GM12875 (cell line): ENCODE data around the gene SHROOM1.

Experiments
- H3K4me3 ChIP-seq: one replicate; pipeline ENCODE4 v1.5.1; 2011; ENCODE audit warnings: low read depth, low read length, control low read depth
- TF ChIP-seq, protein P1 (sequence below): IDR thresholded peaks from 2 replicates; pipeline ENCODE4 v1.5.1; 2011; ENCODE audit warnings: low read depth, mild to moderate bottlenecking, control low read depth, inconsistent platforms, low read length, moderate library complexity, borderline replicate concordance; ENCODE audit not compliant: insufficient read depth

Gene SHROOM1

DNA sequence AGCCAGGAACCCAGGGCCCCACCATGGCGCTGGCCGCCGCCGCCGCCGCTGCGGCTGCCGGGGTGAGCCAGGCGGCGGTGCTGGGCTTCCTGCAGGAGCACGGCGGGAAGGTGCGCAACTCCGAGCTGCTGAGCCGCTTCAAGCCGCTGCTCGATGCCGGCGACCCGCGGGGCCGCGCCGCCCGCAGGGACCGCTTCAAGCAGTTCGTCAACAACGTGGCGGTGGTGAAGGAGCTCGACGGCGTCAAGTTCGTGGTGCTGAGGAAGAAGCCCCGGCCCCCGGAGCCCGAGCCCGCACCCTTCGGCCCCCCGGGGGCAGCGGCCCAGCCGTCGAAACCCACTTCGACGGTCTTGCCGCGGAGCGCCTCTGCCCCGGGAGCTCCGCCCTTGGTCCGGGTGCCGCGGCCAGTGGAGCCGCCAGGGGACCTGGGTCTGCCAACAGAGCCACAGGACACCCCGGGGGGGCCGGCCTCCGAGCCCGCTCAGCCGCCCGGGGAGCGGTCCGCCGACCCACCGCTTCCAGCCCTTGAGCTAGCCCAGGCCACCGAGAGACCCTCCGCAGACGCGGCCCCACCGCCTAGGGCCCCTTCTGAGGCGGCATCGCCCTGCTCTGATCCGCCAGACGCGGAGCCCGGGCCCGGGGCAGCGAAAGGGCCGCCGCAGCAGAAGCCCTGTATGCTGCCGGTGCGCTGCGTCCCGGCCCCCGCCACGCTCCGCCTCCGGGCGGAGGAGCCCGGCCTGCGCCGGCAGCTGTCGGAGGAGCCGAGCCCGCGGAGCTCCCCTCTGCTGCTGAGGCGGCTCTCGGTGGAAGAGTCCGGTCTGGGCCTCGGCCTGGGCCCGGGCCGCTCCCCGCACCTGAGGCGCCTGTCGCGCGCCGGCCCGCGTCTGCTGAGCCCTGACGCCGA is 16.6 kb downstream of the SHROOM1 start:
- H3K4me3 ChIP-seq: peak overlapping the region; percentile 43
- TF ChIP-seq, protein P1, sequence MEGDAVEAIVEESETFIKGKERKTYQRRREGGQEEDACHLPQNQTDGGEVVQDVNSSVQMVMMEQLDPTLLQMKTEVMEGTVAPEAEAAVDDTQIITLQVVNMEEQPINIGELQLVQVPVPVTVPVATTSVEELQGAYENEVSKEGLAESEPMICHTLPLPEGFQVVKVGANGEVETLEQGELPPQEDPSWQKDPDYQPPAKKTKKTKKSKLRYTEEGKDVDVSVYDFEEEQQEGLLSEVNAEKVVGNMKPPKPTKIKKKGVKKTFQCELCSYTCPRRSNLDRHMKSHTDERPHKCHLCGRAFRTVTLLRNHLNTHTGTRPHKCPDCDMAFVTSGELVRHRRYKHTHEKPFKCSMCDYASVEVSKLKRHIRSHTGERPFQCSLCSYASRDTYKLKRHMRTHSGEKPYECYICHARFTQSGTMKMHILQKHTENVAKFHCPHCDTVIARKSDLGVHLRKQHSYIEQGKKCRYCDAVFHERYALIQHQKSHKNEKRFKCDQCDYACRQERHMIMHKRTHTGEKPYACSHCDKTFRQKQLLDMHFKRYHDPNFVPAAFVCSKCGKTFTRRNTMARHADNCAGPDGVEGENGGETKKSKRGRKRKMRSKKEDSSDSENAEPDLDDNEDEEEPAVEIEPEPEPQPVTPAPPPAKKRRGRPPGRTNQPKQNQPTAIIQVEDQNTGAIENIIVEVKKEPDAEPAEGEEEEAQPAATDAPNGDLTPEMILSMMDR: no peak

DNA sequence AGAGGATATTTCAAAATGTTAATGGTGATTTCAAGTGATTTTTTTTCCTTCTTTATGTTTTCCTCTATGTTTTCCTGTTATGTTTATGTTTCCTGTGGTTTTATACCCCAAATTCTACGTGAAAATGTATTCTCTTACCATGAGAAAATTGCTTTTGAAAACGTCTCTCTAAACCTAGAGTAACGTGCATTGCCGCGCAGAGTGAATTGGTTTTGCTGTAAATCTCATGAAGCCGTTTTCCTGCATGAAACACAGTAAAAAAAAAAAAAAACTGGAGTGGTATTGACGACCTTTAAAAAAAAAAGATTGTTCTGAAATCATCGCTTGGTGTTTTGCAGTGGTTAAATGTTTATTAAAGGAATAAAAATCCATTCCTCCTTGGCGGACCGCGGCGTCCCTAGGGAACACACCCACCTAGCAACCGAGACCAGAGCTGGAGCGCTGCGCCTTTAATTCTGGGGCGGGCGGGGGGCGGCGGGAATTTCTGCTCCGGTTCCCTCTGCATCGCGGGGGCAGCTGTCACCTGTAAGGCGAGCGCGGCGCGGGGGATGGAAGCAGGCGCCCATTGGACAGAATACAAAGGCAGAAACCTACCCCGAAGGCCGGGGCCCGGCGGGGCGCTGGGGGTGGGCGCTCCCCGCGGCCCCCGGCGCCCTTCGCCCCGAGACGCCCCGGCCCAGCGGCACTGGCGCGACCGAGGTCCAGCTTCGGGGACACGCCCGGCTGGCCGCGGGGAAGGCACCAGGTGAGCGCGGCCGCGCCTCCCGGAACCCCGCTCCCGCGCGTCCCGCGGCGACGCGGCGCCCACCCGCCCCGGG is 17.5 kb downstream of the SHROOM1 start, which contains the start of gene SOWAHA:
TSS of gene SOWAHA (plus strand) at position 522 of the 818 bp plus-strand sequence. CDS start 320 bp downstream, outside the sequence.
- TF ChIP-seq, protein P1: no peak
- peak within 1 kb of the TSS; percentile 43 for H3K4me3 ChIP-seq

DNA sequence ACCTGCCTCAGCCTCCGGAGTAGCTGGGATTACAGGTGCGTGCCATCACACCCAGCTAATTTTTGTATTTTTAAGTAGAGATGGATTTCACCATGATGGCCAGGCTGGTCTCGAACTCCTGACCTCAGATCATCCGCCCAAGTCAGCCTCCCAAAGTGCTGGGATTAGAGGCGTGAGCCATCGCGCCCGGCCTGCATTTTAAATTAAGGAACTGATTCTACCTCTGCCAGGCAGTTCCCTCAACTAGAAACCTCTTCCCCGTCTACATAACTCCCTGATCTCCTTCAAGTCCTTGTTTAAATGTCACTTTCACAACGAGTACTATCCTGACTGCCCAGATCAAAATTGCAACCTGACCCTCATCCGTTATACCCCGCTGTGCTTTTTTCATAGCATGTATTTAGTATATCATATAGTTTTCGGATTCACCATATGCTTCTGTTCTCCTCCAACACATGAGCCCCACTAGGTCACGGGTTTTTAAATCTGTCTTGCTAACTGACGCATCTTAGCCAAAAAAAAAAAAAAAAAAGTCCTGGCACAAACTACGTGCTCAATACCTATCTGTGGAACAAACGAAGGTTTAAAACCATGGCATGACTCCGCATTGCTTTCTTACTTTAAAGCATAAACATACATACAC is 18.2 kb downstream of the SHROOM1 start:
- TF ChIP-seq, protein P1: no peak
- H3K4me3 ChIP-seq: no peak overlapping the region

DNA sequence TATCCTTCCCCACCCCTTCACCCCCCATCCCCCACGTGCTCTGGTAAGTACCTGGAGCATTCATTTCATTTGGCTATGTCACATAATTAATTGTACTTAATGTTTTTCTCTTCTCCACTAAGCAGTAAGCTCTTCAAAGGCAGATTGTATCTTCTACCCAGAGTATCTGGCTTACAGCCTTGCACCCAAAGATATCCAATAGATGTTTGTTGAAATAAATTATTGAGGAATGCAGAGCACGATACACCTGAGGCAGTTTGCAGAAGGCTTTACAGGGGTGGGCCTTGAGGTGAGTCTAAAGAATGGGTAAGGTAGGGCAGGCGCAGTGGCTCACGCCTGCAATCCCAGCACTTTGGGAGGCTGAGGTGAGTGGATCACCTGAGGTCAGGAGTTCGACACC is 19.8 kb downstream of the SHROOM1 start:
- no peak overlapping the region for H3K4me3 ChIP-seq
- TF ChIP-seq, protein P1: no peak

DNA sequence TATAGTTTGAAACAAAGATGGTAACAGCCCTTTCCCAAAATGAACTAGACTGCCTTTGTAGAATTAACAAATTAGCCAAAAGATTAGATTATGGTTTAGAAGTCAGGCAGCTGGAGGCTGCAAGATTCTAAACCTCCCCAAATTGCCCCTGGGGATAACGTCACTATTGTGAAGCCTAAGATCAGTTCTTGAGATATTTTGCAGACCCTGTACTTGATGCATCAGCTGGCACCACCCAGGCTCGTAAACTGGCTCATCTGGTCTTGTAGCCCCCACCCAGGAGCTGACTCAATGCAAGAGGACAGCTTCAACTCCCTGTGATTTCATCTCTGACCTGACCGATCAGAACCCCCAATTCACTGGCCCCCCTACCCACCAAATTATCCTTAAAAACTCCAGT is 21.6 kb downstream of the SHROOM1 start:
- no peak overlapping the region for H3K4me3 ChIP-seq
- TF ChIP-seq, protein P1: no peak

DNA sequence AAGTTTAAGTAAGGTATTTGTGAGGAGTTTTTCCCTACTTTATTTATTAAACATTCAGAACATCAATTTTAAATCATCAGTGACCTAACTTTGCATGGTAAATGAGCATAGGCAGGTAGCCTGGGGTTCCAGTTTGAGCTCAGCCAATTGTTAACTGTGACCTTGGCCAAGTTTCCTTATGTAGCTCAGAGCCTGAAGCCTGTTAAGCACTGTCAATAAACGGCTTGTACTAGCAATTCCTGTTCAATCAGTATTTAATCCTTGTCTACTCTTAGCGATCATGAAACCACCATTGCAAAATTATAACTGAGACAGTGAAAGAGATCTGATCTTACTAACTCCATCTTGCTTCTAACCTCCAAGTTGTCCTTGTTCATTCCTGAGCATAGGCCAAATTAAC is 22.0 kb downstream of the SHROOM1 start:
- H3K4me3 ChIP-seq: no peak overlapping the region
- TF ChIP-seq, protein P1: no peak
